Activated naive CD4-positive, alpha-beta T cell treated with anti-CD3 and anti-CD28 coated beads, Interleukin-2, amount 10 ng/mL, durations not matched to agents 7 days and 5 days (primary cell): ENCODE measurements around the gene CDH4.

ENCODE experiments used
- CTCF ChIA-PET: fragments of 350-600 bp; sonication (Branson Sonifier 250); formaldehyde crosslinking; loops from one replicate; lab custom pipeline; 2021; ENCODE audit warnings: antibody characterized with exemption; lab: Charles Lee
- DNase-seq: peaks from one replicate; pipeline ENCODE4 v3.0.0-alpha.2; 2020
- H3K27ac Mint-ChIP-seq: one replicate; pipeline ENCODE4 v1.8.0; 2021; ENCODE audit warnings: mild to moderate bottlenecking, moderate library complexity, mixed read lengths
- H3K27me3 Mint-ChIP-seq: one replicate; pipeline ENCODE4 v1.8.0; 2021; ENCODE audit warnings: mild to moderate bottlenecking, mixed read lengths
- H3K36me3 Mint-ChIP-seq: one replicate; pipeline ENCODE4 v1.8.0; 2021; ENCODE audit warnings: mixed read lengths
- H3K4me1 Mint-ChIP-seq: one replicate; pipeline ENCODE4 v1.8.0; 2021; ENCODE audit warnings: mixed read lengths
- H3K4me3 Mint-ChIP-seq: one replicate; pipeline ENCODE4 v1.8.0; 2021; ENCODE audit warnings: mild to moderate bottlenecking, moderate library complexity, mixed read lengths
- H3K9me3 Mint-ChIP-seq: one replicate; pipeline ENCODE4 v1.8.0; 2021; ENCODE audit warnings: mixed read lengths

The CDH4 gene

DNA sequence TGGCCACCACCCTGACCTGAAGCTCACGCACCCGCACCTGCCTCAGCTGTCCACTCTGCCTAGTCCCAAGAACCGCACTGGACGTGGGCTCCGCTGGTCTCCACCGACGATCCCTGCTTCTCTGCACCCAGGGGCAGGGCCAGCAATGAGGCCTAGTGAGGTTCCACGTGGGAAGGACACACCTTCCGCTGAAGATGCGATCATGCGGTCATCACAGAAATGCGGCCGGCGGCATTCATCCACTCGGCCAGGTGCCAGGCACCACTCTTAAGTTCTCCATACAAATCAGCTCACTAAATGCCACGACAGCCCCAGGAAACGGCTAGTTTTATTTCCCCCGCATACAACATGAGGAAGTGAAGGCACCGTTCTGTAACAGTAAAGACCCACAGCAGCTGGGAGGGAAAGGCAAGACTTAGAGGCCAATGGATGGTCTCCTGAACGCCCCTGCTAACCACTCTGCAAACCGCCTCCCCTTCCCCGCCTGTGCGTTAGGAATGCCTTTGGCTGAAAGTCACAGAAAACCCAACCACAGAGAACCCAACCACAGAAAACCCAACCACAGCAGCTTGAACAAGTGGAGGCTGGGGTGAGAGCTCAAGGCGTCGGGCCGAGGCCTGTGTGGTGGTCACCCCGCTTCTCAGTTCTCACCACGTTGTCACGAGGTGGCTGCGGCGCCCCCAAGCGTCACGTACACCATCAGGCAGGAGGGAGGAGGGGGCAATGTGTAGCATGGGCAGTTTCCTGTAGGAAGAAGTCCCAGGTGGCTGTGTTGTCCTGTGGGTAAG lies 609.2 kb downstream of the CDH4 start:
- no peak for DNase-seq
- H3K27ac Mint-ChIP-seq: no peak overlapping the region
- no peak overlapping the region for H3K4me3 Mint-ChIP-seq
- no peaks in the 10 kb centered on the region for H3K36me3 Mint-ChIP-seq
- no peaks in the 10 kb centered on the region for H3K27me3 Mint-ChIP-seq
- CTCF ChIA-PET: interaction anchor here (0.9 kb wide), 1 partner anchor 24 kb away, joined by 4 read pairs; no protein-coding TSS in a partner anchor
- H3K9me3 Mint-ChIP-seq: peaks cover 9% of the 10 kb centered on the region
- H3K4me1 Mint-ChIP-seq: peaks cover 2% of the 10 kb centered on the region

DNA sequence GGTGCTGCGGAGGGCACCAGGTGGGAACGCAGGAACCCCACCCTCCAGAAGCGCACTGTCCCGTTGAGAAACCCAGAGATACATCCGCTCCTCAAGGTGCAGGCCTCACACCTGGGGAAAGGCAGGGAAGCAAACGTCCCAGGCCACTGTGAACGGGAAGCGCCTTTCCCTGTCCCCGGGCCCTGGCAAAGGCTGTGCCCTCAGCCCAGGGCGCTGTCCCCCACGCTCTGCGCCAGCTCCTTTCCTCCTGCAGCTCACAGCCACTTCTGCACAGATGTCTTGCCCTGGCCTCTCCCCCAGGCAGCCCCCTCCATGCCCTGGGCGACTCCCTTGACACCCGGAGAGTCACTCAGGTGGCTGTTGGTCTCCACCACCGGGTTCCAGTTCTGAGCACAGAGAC lies 609.8 kb downstream of the CDH4 start:
- no peaks in the 10 kb centered on the region for H3K36me3 Mint-ChIP-seq
- no peak overlapping the region for H3K4me3 Mint-ChIP-seq
- H3K4me1 Mint-ChIP-seq: peaks cover 2% of the 10 kb centered on the region
- H3K27me3 Mint-ChIP-seq: no peaks in the 10 kb centered on the region
- peaks cover 14% of the 10 kb centered on the region for H3K9me3 Mint-ChIP-seq
- CTCF ChIA-PET: interaction anchor here (0.9 kb wide), 1 partner anchor 24 kb away, joined by 4 read pairs; no protein-coding TSS in a partner anchor
- no peak for DNase-seq
- H3K27ac Mint-ChIP-seq: no peak overlapping the region

DNA sequence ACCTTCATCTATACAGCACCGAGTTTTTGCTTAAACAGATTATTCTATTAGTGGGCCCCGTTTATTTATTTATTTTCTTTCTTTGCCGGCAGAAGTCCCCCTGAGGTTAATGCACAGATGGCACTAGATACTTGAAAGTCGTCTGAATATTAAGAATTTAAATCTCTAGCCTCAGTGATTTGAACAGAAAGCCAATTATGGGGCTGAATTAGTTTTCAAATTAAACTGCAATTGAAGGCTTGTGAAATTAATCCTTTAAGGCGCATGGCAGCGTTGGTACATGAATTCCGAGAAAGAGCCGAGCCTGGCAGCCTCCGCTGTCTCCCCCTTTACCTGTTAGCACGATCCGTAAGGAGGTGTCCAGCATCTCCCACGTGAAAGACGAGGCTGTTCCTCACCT lies 610.8 kb downstream of the CDH4 start:
- no peaks in the 10 kb centered on the region for H3K27me3 Mint-ChIP-seq
- CTCF ChIA-PET: no interaction called here

DNA sequence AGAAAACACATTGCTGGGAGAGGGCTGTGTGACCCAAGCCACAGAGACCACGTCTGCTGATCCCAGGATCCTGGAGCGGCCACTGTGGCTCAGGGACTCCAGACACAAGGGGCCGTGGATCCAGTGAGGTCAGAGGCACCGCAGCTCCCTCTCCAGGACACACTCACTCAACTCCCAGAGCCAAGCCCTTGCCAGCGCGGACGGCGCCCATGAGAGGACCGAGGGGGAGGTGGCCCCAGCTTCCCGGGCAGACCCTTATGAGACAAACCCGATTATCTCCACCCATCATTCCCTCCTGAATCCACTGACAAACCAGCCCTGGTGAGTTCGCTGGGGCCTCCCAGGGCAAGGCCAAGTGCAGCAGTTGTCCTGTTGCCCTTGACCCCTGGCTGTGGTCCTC lies 612.4 kb downstream of the CDH4 start:
- Mint-ChIP-seq H3K27ac (no peak overlapping the region), H3K4me1 (peaks cover 2% of the 10 kb centered on the region), H3K9me3 (peaks cover 14% of the 10 kb centered on the region), H3K4me3 (no peak overlapping the region), H3K36me3 (no peaks in the 10 kb centered on the region), H3K27me3 (no peaks in the 10 kb centered on the region)
- no peak for DNase-seq
- CTCF ChIA-PET: no interaction called here

More for the DNA sequence above, 610.8 kb downstream of the CDH4 start:
- Mint-ChIP-seq H3K27ac (no peak overlapping the region), H3K9me3 (peaks cover 14% of the 10 kb centered on the region), H3K4me3 (no peak overlapping the region), H3K4me1 (peaks cover 2% of the 10 kb centered on the region), H3K36me3 (no peaks in the 10 kb centered on the region)
- DNase-seq: no peak

DNA sequence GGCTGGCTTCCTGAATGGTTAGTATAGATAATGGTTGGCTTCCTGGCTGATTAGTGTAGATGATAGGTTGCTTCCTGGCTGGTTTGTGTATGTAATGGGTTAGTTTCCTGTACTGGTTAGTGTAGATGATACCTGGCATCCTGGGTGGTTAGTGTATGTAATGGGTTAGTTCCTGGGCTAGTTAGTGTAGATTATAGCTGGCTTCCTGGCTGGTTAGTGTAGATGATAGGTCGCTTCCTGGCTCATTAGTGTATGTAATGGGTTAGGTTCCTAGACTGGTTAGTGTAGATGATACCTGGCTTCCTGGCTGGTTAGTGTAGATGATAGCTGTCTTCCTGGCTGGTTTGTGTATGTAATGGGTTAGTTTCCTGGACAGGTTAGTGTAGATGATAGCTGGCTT lies 613.3 kb downstream of the CDH4 start:
- Mint-ChIP-seq H3K4me3 (no peak overlapping the region), H3K4me1 (peaks cover 2% of the 10 kb centered on the region), H3K27ac (no peak overlapping the region), H3K9me3 (peaks cover 14% of the 10 kb centered on the region), H3K27me3 (no peaks in the 10 kb centered on the region), H3K36me3 (no peaks in the 10 kb centered on the region)
- DNase-seq: no peak
- CTCF ChIA-PET: no interaction called here

DNA sequence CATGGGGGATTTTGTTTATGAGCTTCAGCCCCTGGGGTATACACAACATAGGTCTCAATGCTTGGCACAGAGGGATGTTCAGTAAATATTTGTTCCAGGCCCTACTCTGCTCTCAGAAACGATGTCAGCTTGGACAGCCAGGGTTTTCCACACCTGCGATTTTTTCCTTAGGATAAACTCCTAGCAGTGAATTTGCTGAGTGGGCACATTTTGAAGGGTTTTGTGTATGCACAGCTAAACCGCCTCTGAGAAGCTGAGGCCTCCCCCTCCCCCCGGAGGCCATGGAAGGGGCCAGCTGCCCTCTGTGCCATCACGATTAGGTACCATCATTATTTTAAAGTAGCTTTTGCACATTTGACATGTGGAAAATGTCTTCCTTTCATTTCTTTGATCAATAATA lies 614.1 kb downstream of the CDH4 start:
- CTCF ChIA-PET: no interaction called here
- peaks cover 14% of the 10 kb centered on the region for H3K9me3 Mint-ChIP-seq
- no peak overlapping the region for H3K4me3 Mint-ChIP-seq

DNA sequence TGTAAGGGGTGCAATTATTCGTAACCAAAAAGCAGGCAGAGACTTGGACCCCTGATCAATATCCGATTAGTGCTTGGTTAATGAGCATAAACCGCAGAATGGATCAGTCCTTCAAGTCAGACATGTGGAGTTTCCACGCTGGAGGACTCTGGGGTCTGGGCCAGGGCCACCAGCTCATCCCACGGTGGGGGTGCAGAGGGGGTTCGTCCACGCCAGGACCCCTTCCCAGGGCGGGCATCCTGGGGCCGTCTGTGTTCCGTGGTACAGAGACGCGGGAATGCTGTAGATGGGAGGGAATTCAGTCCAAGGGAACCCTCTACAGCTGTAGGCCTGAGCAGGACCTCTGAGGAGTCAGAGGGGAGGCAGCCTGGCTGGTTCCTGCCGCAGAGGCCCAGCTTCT lies 615.9 kb downstream of the CDH4 start:
- no peak for DNase-seq
- Mint-ChIP-seq H3K27me3 (no peaks in the 10 kb centered on the region), H3K36me3 (no peaks in the 10 kb centered on the region), H3K4me1 (no peaks in the 10 kb centered on the region), H3K27ac (no peak overlapping the region), H3K4me3 (no peak overlapping the region), H3K9me3 (peaks cover 14% of the 10 kb centered on the region)
- CTCF ChIA-PET: no interaction called here

More for the DNA sequence above, 614.1 kb downstream of the CDH4 start:
- DNase-seq: no peak
- peaks cover 2% of the 10 kb centered on the region for H3K4me1 Mint-ChIP-seq
- H3K36me3 Mint-ChIP-seq: no peaks in the 10 kb centered on the region
- no peaks in the 10 kb centered on the region for H3K27me3 Mint-ChIP-seq
- H3K27ac Mint-ChIP-seq: no peak overlapping the region

DNA sequence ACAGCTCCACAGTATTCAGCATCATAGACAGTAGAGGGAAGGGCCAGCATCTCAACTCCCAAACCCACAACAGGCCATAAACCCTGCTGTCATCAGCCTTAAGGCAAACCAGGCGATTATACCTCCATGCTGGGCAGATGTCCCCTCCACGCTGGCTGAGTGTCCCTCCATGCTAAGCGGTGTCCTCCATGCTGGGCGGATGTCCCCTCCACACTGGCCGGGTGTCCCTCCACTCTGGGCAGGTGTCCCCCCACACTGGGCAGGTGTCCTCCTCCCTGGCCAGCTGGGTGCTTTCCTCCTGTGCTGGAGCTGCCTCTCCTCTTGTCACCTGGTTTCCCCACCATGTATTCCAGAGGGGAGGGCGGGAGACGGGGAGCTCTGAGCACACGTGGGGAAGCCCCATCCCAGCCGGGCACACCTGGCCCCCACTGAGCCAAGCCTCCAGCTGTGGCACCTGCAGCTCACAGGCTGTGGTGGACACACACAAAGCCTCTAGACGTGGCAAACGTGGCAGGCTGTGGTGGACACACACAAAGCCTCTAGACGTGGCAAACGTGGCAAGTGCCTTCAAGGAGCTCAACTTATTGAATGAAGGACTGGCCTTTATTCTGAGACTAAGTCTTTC lies 616.5 kb downstream of the CDH4 start:
- Mint-ChIP-seq H3K27me3 (no peaks in the 10 kb centered on the region), H3K4me1 (no peaks in the 10 kb centered on the region), H3K9me3 (peaks cover 14% of the 10 kb centered on the region), H3K36me3 (no peaks in the 10 kb centered on the region), H3K4me3 (no peak overlapping the region), H3K27ac (no peak overlapping the region)
- no peak for DNase-seq
- CTCF ChIA-PET: no interaction called here

DNA sequence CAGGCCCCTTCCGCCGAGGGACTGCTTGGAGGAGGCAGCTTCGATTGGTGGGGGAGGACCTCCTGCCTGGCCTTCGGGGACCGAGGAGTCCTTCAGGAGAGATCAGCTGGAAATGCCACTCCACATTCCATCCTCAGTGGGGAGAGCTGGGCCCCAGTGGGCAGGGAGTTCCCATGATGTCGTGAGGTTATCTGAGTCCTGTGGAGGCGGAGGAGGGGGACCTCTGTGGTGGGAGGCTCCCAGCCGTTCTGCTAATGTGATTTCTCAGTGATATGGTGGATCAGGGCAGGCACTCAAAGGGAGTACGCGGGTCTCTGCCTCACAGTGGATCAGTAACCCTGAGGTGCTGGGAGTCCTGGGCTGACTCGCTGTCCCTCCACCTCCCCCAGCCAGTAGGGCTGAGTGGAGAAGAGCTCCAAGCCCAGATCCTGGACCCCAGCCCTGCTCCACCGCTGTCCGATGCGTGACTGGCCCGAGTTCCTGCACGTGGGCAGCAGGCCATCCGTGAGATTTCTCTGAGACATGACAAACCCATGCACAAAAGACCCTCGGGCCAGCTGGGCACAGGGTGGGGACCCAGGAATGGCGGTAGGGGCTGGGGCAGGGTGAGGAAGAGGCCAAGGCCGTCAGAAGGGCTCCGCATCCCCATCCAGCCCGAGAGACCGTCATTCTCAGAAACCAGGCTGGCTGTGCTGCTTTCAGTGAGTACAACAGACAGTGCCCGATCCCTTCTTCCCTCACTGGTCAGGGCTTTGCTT lies 617.9 kb downstream of the CDH4 start:
- CTCF ChIA-PET: no interaction called here
- Mint-ChIP-seq H3K36me3 (no peaks in the 10 kb centered on the region), H3K27ac (no peak overlapping the region)

DNA sequence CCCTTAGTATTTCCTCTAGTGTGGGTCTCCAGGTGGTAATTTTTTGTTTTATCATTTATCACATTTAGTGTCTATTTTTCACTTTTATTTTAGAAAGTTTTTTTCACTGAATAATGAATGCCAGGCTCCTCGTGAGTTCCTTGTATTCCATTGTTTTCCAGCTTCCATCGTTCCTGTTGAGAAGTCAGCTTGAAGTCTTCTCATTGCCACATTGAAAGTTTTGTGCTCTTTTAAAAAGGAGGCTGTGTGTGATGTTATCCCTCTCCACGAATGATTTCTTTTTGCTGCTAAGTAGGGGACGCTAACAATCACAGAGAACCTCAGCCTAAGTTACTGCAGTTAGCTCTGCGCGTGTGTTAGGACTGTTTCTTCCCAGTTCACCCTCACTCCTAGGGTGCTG lies 619.1 kb downstream of the CDH4 start:
- Mint-ChIP-seq H3K27ac (no peak overlapping the region), H3K36me3 (no peaks in the 10 kb centered on the region), H3K4me1 (no peaks in the 10 kb centered on the region), H3K9me3 (peaks cover 5% of the 10 kb centered on the region), H3K4me3 (no peak overlapping the region), H3K27me3 (no peaks in the 10 kb centered on the region)
- no peak for DNase-seq
- CTCF ChIA-PET: no interaction called here

More for the DNA sequence above, 617.9 kb downstream of the CDH4 start:
- Mint-ChIP-seq H3K27me3 (no peaks in the 10 kb centered on the region), H3K4me1 (no peaks in the 10 kb centered on the region), H3K9me3 (peaks cover 14% of the 10 kb centered on the region), H3K4me3 (no peak overlapping the region)
- no peak for DNase-seq

DNA sequence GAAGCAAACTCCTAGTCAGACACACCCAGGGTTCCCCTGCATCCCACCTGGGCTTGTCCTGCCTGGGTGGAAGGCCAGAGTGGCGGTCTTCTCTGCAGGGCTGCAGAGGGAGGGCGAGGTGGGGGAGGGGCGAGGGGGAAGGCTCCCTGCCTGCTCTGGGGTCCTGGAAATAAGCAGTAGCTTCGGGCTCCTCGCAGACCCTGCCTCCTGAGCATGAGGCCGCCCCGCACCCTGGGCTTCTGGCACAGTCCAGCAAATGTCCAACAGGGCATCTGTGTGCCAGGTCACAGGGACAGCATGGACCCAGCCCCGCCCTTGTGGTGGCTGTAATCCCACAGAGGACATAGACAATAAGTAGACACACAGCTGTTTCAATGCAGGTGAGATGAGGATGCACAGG lies 619.9 kb downstream of the CDH4 start:
- H3K4me3 Mint-ChIP-seq: no peak overlapping the region
- H3K27me3 Mint-ChIP-seq: no peaks in the 10 kb centered on the region
- H3K36me3 Mint-ChIP-seq: no peaks in the 10 kb centered on the region
- no peak for DNase-seq
- no peak overlapping the region for H3K27ac Mint-ChIP-seq
- CTCF ChIA-PET: no interaction called here
- no peaks in the 10 kb centered on the region for H3K9me3 Mint-ChIP-seq
- H3K4me1 Mint-ChIP-seq: no peaks in the 10 kb centered on the region

DNA sequence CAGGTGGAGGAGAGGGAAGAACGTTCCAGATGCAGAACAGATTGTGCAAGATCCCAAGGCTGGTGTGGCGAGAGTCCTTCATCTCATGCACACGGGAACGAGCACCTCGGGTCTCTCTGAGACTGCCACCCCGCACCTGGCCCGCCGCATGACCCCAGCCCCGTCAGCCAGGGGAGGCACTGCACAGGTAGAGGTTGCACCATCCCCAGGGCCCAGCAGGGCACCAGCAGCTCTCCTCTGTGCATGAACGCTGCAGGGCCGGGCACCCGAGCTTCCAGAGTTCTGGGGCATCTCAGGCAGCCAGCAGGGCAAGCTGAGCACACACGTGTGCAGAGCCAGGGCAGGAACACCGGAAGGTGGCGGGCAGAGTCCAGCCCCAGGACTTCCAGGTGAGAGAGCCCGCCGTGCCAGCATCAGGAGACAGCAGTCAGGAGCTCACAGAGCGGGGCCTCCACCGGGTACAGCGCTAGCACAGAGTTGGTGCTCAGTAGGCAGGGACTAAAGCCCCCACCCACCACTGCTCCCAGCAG lies 620.4 kb downstream of the CDH4 start:
- Mint-ChIP-seq H3K9me3 (no peaks in the 10 kb centered on the region), H3K27ac (no peak overlapping the region), H3K4me3 (no peak overlapping the region), H3K36me3 (no peaks in the 10 kb centered on the region), H3K27me3 (no peaks in the 10 kb centered on the region), H3K4me1 (no peaks in the 10 kb centered on the region)
- DNase-seq: no peak
- CTCF ChIA-PET: no interaction called here

DNA sequence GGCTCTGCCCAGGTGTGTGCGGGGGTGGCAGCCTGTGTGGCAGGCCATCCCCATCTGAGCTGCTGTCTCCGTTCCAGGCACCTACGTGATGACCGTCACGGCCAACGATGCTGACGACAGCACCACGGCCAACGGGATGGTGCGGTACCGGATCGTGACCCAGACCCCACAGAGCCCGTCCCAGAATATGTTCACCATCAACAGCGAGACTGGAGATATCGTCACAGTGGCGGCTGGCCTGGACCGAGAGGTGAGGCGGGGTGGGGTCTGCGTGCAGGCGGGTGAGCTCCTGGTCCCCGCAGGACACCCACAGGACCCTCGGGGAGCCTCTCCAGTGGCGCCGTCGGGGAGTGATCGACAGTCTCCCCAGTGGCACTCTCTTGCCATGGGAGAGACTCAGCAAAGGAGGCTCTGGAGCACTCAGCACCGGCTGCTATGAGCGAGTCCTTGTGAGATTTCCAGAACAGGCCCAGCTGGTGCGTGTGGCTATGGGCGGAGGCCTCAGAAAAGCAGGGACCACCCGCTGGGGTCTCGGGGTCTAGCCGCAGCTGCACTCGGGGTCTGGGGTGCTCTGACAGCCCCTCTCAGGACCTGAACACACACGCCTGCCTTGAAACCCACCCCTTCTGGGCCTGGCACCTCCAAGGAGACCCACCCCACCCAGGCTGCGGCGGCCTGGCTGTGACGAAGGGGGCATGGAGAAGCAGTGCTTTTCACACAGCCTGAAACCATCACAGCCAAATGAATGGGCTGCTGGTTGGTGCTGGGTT lies 621.8 kb downstream of the CDH4 start:
- Mint-ChIP-seq H3K27ac (no peak overlapping the region), H3K4me1 (no peaks in the 10 kb centered on the region), H3K4me3 (no peak overlapping the region), H3K27me3 (no peaks in the 10 kb centered on the region), H3K9me3 (no peaks in the 10 kb centered on the region), H3K36me3 (no peaks in the 10 kb centered on the region)
- CTCF ChIA-PET: no interaction called here
- DNase-seq: no peak
